ENCODE results near the gene ANXA8.

GRCh38 chr10:47456079-47456785 is 27.7 kb downstream of the ANXA8 start:
- TF ChIP-seq CTCF (IDR thresholded peaks at IDR 0.05; ENCODE audit: borderline replicate concordance, extremely low read depth, low read length, poor library complexity, severe bottlenecking) = no peak
- TF ChIP-seq EZH2 (IDR thresholded peaks at IDR 0.05; ENCODE audit: borderline replicate concordance, low read depth, low read length, severe bottlenecking) = no peak

Data from DND-41 (cell line).